HepG2 (cell line): ENCODE results near the gene CMIP. TPM values are rescaled to one million over a fixed set of nuclear protein-coding genes. Genes with fewer than 3 reads are reported as not detected.
A peak's percentile ranks its signal among the peaks of the same experiment; 100 is the strongest.

Source experiments
- FOXA1 ChIP-seq, 2 experiments: fragments of 450-650 bp in 1 of 2; sonication (generic) in 1 of 2; formaldehyde crosslinking in 1 of 2; IDR thresholded peaks; 2 replicates each; pipeline versions ENCODE4 v1.4.0 to v1.6.1; 2016 to 2020; ENCODE audit warnings: missing genetic modification reagents in 1 of 2
- KAT2B ChIP-seq: fragments of 150-350 bp; IDR thresholded peaks from 2 replicates; pipeline ENCODE4 v1.6.1; 2014; ENCODE audit warnings: low read depth, low read length, borderline replicate concordance
- MTA3 ChIP-seq: sonication (generic); formaldehyde crosslinking; IDR thresholded peaks from 2 replicates; pipeline ENCODE4 v1.4.0; 2020; ENCODE audit warnings: missing genetic modification reagents
- MXD1 ChIP-seq: sonication (generic); formaldehyde crosslinking; IDR thresholded peaks from 2 replicates; pipeline ENCODE4 v1.4.0; 2020; ENCODE audit warnings: mild to moderate bottlenecking, missing genetic modification reagents
- TAF15 ChIP-seq: fragments of 200-400 bp; formaldehyde crosslinking; IDR thresholded peaks from one replicate; pipeline ENCODE4 v1.6.1; 2018; ENCODE audit warnings: mild to moderate bottlenecking, low read depth, low read length; ENCODE audit not compliant: poor library complexity, severe bottlenecking
- UBTF ChIP-seq: sonication (generic); formaldehyde crosslinking; IDR thresholded peaks from 2 replicates; pipeline ENCODE4 v1.4.0; 2020; ENCODE audit warnings: mild to moderate bottlenecking, missing genetic modification reagents
- ZNF546 ChIP-seq: sonication (generic); formaldehyde crosslinking; conservative IDR thresholded peaks from 2 replicates; pipeline ENCODE4 v1.8.1; 2023; ENCODE audit warnings: mild to moderate bottlenecking, missing genetic modification reagents
- polyA plus RNA-seq, 8 experiments: library from polyadenylated mRNA; depleted of rRNA in 3 of 8; stranded (reverse) in 7 of 8; unstranded in 1 of 8; fragments of >200 nt; fragmentation: Illumina TruSeq in 4 of 8; extraction: Trizol in 4 of 8; gene quantifications; 2 replicates each; pipeline versions ENCODE4 v1.2.1 to v1.2.3, GENCODE V29; 2011 to 2016; ENCODE audit warnings: low read depth in 4 of 8, missing spikeins in 1 of 8, mixed read lengths in 1 of 8; ENCODE audit not compliant: insufficient read depth in 1 of 8
- total RNA-seq, 5 experiments: library from RNA; depleted of rRNA; stranded (reverse); fragments of >200 nt; fragmentation: Illumina TruSeq; extraction: Trizol; gene quantifications; 2 replicates each; pipeline ENCODE4 v1.2.3, GENCODE V29; 2016; ENCODE audit warnings: low read depth in 1 of 5

The CMIP gene
- total and polyA plus RNA-seq, 2 of the 13 experiments (the other 11 are each of a cell fraction or from before 2014, with no cell fraction given): 10.9 to 18.1 TPM

- TF ChIP-seq MXD1 (CRISPR knock-in tag): 0 out of 2 replicates have a peak, but pooled peaks have one; percentile 25
- 0 out of 2 replicates have a peak, but pooled peaks have one; percentile 18 for TF ChIP-seq MTA3 (CRISPR knock-in tag)
- 0 out of 2 replicates have a peak, but pooled peaks have one; percentile 42 for TF ChIP-seq ZNF546 (CRISPR knock-in tag)
- no peak for TF ChIP-seq FOXA1 (IDR thresholded peaks at IDR 0.05)
- no peak for TF ChIP-seq FOXA1 (CRISPR knock-in tag; IDR thresholded peaks at IDR 0.05)
- no peak for TF ChIP-seq KAT2B
- no peak for TF ChIP-seq TAF15
- TF ChIP-seq UBTF (CRISPR knock-in tag): peak; percentile 72
- TF ChIP-seq, all 625 proteins: peak for 72
Measured at GRCh38 chr16:81445143-81445961, 744 bp downstream of the CMIP start (continued).
